Colonic mucosa (tissue), 4 donors: Measurements from ENCODE around the gene MRRF. TPM values are rescaled to one million over a fixed set of nuclear protein-coding genes. Genes with fewer than 3 reads are reported as not detected.

Source experiments
- DNase-seq: peaks from one replicate; pipeline ENCODE4 v3.0.0-alpha.2; 2020
- H3K27ac ChIP-seq: fragments of 200-600 bp; one replicate; pipeline ENCODE4 v1.8.0; 2021
- H3K27me3 ChIP-seq: fragments of 200-600 bp; one replicate; pipeline ENCODE4 v1.8.0; 2021
- H3K36me3 ChIP-seq: fragments of 200-600 bp; one replicate; pipeline ENCODE4 v1.8.0; 2021
- H3K4me1 ChIP-seq: fragments of 200-600 bp; one replicate; pipeline ENCODE4 v1.8.0; 2021; ENCODE audit warnings: mild to moderate bottlenecking
- H3K4me3 ChIP-seq: fragments of 200-600 bp; one replicate; pipeline ENCODE4 v1.8.0; 2021
- H3K9ac ChIP-seq, 2 donors: one replicate each; pipeline ENCODE4 v1.7.0; 2013; ENCODE audit warnings: control low read depth in 2 of 2, low read depth in 2 of 2, low read length in 2 of 2
- H3K9me3 ChIP-seq: fragments of 200-600 bp; one replicate; pipeline ENCODE4 v1.8.0; 2021
- intact Hi-C: fragments of 100-400 bp; cut with DNase I; formaldehyde crosslinking; loops from one replicate; pipeline ENCODE4 v1.14.1; 2022
- total RNA-seq, 2 donors: library from RNA; stranded (reverse); fragmentation: NEBNext Ultra II Directional in 1 of 2; extraction: Animal tissue kit (Norgen Biotek cat#: 25700) in 1 of 2; gene quantifications; one replicate each; pipeline ENCODE4 v1.2.1, GENCODE V29; 2021
- TF ChIP-seq, protein P1 (sequence below): fragments of 200-600 bp; IDR thresholded peaks from one replicate; pipeline ENCODE4 v1.8.0; 2022; ENCODE audit warnings: antibody characterized with exemption, mild to moderate bottlenecking
- donor health status: healthy.
- donor health status: DM: no; HTN: no; CAD: no.
- donor health status: DM: no; HTN: no; CAD: no.

MRRF gene
- total RNA-seq, 2 donors from 2014 or later: 53.3 to 70.8 TPM

DNA sequence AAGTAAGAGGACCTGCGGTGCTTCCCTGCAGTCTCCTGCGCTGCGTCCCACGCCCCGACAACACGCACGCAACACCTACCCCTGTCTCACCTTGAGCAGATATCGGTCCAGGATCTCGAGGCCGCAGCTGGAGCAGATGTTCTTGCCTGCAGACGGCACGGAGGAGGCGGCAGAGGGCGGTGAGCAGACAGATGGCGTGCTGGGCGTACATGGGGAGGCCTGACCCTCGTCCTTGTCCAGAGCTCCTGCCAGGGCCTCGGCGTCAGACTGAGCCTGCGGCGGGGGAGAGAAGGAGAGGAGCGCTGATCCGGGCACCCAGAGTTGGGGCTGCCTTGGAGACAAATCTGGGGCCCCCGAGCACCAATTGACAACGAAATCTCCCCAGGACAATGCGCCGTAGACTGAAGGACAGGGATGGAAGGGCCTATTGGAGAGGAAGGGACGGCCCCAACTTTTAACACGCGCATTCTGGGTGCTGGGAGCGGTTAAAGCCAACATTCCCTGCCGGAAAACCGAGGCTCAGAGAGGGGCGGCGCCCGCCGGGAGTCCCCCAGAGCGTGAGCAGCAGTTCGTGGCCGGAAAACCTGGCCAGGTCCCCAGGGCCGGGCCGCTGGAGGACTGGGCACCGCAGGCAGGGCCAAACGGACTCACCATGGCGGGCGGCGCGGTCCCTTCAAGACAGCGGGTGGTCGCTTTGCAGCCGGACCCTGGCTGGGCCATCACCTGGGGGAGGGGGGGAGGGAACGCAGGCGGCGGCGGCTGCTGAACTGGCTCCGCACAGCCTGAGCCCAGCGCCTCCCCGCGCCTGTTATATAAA, 37.7 kb upstream of the MRRF start:
- TF ChIP-seq, protein P1, sequence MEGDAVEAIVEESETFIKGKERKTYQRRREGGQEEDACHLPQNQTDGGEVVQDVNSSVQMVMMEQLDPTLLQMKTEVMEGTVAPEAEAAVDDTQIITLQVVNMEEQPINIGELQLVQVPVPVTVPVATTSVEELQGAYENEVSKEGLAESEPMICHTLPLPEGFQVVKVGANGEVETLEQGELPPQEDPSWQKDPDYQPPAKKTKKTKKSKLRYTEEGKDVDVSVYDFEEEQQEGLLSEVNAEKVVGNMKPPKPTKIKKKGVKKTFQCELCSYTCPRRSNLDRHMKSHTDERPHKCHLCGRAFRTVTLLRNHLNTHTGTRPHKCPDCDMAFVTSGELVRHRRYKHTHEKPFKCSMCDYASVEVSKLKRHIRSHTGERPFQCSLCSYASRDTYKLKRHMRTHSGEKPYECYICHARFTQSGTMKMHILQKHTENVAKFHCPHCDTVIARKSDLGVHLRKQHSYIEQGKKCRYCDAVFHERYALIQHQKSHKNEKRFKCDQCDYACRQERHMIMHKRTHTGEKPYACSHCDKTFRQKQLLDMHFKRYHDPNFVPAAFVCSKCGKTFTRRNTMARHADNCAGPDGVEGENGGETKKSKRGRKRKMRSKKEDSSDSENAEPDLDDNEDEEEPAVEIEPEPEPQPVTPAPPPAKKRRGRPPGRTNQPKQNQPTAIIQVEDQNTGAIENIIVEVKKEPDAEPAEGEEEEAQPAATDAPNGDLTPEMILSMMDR: no peak
- no peak overlapping the region for H3K27ac ChIP-seq
- peaks cover 80% of the 10 kb centered on the region for H3K27me3 ChIP-seq
- no peak overlapping the region for H3K9ac ChIP-seq
- H3K9me3 ChIP-seq: no peaks in the 10 kb centered on the region
- intact Hi-C loops: no loop called here
- H3K36me3 ChIP-seq: no peaks in the 10 kb centered on the region
- no peak for DNase-seq
- no peak overlapping the region for H3K4me3 ChIP-seq
- no peaks in the 10 kb centered on the region for H3K4me1 ChIP-seq

DNA sequence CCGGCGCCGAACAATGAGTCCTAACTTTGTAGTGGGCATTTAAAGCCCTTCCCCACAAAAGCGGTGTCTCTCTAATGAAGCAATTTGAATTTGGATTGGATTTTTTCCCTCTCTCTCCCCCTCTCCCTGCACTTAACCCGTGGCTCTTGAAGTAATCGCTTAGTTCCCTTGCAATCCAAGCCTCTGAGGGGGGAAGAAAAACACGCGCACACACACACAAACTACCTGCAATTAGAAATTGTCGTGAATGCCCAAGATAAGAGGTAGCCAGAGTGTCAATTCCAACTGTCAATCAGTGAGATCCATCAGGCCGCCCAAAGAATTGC, 37.1 kb upstream of the MRRF start:
- intact Hi-C loops: no loop called here
- Histone ChIP-seq H3K4me3 (no peak overlapping the region), H3K27ac (no peak overlapping the region), H3K9me3 (no peaks in the 10 kb centered on the region), H3K27me3 (peaks cover 78% of the 10 kb centered on the region), H3K9ac (no peak overlapping the region), H3K4me1 (no peaks in the 10 kb centered on the region), H3K36me3 (no peaks in the 10 kb centered on the region)
- TF ChIP-seq, protein P1: no peak
- DNase-seq: no peak

DNA sequence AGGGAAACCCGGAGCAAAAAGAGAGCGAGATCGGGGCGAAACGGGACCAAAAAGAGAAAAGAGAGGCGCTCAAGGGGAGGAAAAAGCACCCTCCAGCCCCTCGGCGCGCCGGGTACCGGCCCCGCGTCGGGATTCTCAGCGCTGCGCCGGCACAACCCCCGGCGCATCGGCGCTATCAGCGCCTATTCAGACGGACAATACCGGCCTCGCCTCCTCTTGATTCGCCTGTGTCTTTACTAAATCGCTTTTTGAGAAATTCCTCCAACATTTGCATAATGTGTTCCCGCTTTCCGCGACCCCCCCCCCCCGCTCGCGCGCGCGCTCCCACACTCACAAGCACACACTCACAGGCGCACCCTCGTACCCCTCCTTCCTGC, 36.5 kb upstream of the MRRF start:
- Histone ChIP-seq H3K27ac (no peak overlapping the region), H3K9ac (peak overlapping the region in 1 of 2 donors; percentile 2), H3K27me3 (peaks cover 73% of the 10 kb centered on the region), H3K36me3 (no peaks in the 10 kb centered on the region), H3K4me1 (no peaks in the 10 kb centered on the region), H3K4me3 (peak overlapping the region; percentile 11), H3K9me3 (no peaks in the 10 kb centered on the region)
- intact Hi-C loops: no loop called here
- TF ChIP-seq, protein P1: no peak
- no peak for DNase-seq

DNA sequence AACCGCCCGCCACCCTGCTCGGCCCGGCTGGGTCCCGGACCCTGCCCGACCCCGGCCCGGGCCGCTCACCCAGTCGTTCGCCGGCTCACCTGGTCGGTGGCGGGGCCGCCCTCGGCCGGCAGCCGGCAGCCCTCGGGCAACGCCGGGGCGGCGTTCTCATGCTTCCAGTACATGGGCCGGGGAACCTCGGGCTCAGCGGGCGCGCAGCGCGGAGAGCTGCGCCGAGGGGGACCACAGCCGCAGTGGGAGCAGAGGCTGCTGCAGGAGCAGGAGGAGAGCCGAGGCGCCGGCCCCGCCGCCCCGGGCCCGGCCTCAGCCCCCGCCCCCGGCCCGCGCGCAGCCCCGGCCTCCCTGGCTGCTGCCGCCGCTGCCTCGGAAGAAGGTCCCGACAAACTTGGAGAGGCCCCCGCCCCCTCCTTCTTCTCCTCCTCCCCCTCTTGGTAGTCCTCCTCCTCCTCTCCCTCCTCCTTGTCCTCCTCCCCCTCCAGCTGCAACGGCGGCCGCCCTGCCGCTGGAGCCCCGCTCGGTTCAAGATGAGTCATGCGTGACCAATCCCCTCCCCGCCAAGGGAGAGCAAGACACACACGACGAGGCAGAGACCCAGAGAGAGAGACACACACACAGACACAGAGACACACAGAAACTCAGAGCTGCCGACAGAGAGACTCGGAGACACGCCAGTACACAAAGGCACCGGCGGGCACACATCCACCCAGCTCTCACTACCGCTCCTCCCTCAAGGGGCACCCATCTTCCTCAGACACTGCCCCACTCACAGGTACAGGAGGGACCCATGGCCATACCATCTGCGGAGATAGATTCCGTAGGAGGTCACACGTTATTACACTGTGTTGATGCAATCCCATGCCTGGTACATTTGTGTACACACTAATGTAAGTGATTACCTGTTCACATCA, 35.9 kb upstream of the MRRF start, which contains the start of gene LHX6:
TSS of gene LHX6 (minus strand) at position 390 of the 917 bp plus-strand sequence. CDS start at position 173, 217 bp downstream.
- no peak for DNase-seq
- intact Hi-C loops: no loop called here

DNA sequence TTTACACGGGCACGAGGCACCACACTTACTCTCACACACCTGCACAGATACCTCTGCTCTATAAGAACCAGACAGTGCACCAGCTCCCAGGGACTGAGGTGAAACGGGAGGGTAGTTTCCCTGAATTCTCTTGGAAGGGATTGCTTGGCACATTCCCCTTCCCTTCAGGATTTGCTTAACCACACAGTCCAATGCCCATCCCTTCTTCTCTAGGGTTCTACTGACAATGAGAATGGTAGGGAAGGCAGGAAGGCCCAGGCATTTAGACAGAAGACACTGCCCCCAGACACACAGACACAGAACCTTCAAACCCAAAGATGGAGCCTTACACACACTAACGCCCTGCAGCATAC, 35.2 kb upstream of the MRRF start:
- intact Hi-C loops: no loop called here
- Histone ChIP-seq H3K4me1 (no peaks in the 10 kb centered on the region), H3K36me3 (no peaks in the 10 kb centered on the region), H3K9me3 (no peaks in the 10 kb centered on the region), H3K27me3 (peaks cover 64% of the 10 kb centered on the region), H3K9ac (no peak overlapping the region), H3K27ac (no peak overlapping the region), H3K4me3 (no peak overlapping the region)
- no peak for DNase-seq
- TF ChIP-seq, protein P1: no peak

More for the DNA sequence above, 35.9 kb upstream of the MRRF start, which contains the start of gene LHX6:
- Histone ChIP-seq H3K4me3 (peak within 1 kb of the TSS; percentile 11), H3K36me3 (no peaks in the 10 kb centered on the region), H3K27me3 (peaks cover 68% of the 10 kb centered on the region), H3K27ac (no peak within 1 kb of the TSS), H3K9me3 (no peaks in the 10 kb centered on the region), H3K9ac (peak within 1 kb of the TSS in 1 of 2 donors; percentile 2), H3K4me1 (no peaks in the 10 kb centered on the region)
- TF ChIP-seq, protein P1: no peak
